BJ (cell line): ENCODE results near the gene KCNE3. TPM values are rescaled to one million over a fixed set of nuclear protein-coding genes. Genes with fewer than 3 reads are reported as not detected.

Source experiments
- CTCF ChIA-PET: fragments of 350-600 bp; formaldehyde crosslinking; extraction: SDS; loops from one replicate; lab custom pipeline; 2021; ENCODE audit warnings: antibody characterized with exemption, inconsistent platforms; lab: Yijun Ruan, JAX
- POLR2A ChIA-PET: fragments of 300-600 bp; sonication (Branson Sonifier 250); formaldehyde crosslinking; extraction: SDS; loops from one replicate; lab custom pipeline; 2021; ENCODE audit warnings: antibody characterized with exemption; lab: Charles Lee
- DNase-seq: peaks from one replicate; pipeline ENCODE4 v3.0.0-alpha.2; 2011; ENCODE audit warnings: low read depth
- H3K27me3 ChIP-seq: 2 replicates; pipeline ENCODE4 v1.6.0; 2011; ENCODE audit warnings: low read length; ENCODE audit not compliant: control insufficient read depth, insufficient read depth
- H3K36me3 ChIP-seq: 2 replicates; pipeline ENCODE4 v1.5.1; 2011; ENCODE audit warnings: low read length; ENCODE audit not compliant: control insufficient read depth, insufficient read depth
- H3K4me3 ChIP-seq: 2 replicates; pipeline ENCODE4 v1.5.1; 2011; ENCODE audit warnings: low read depth, mild to moderate bottlenecking, control low read depth, low read length
- polyA plus RNA-seq: library from polyadenylated mRNA; depleted of rRNA; stranded (reverse); fragments of >200 nt; gene quantifications from 2 replicates; pipeline ENCODE4 v1.2.3, GENCODE V29; 2011
- TF ChIP-seq, protein P1 (sequence below): IDR thresholded peaks from 2 replicates; pipeline ENCODE4 v1.5.1; 2011; ENCODE audit warnings: low read depth, mild to moderate bottlenecking, control low read depth, inconsistent platforms, low read length, moderate library complexity; ENCODE audit not compliant: insufficient read depth

The KCNE3 gene
- polyA plus RNA-seq, 1 experiment: 0.94 TPM

DNA sequence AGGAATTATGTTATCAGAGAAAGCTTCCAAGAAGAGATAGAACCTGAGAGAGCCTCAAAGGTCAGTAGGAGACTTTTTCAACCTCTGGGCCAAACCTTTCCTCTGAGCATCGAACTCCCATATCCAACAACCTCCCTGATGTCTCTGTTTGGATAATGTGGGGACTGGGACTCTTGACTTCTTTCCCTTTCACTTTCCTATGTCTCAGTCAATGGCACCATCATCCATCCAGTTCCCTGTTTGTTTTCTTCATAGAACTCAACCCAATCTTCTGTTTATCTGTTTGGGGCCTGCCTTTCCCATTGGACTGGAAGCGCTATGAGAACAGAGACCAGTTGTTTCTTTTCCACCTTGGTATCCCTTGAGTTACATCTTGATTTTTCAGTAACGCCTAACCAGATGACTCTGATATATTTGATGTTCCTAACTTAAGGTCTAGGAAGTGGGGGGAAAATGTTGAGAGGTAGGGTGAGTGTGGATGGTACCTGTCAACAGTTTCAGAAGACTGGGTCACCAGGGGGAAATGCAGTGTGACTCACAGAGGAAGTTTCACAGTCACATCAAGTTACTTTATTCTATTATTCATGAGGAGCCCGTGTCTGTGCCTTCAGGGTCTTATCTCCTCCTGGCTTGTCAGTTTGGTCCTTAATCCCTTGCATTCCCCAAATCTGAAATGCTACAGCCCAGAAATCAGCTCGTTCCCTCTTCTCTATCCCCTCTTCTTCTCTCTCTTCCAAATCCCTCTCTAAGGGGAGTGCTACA lies 4.5 kb upstream of the KCNE3 start:
- POLR2A ChIA-PET: no interaction called here
- CTCF ChIA-PET: no interaction called here
- H3K36me3 ChIP-seq: no peaks in the 10 kb centered on the region
- TF ChIP-seq, protein P1, sequence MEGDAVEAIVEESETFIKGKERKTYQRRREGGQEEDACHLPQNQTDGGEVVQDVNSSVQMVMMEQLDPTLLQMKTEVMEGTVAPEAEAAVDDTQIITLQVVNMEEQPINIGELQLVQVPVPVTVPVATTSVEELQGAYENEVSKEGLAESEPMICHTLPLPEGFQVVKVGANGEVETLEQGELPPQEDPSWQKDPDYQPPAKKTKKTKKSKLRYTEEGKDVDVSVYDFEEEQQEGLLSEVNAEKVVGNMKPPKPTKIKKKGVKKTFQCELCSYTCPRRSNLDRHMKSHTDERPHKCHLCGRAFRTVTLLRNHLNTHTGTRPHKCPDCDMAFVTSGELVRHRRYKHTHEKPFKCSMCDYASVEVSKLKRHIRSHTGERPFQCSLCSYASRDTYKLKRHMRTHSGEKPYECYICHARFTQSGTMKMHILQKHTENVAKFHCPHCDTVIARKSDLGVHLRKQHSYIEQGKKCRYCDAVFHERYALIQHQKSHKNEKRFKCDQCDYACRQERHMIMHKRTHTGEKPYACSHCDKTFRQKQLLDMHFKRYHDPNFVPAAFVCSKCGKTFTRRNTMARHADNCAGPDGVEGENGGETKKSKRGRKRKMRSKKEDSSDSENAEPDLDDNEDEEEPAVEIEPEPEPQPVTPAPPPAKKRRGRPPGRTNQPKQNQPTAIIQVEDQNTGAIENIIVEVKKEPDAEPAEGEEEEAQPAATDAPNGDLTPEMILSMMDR: no peak
- H3K4me3 ChIP-seq: no peak overlapping the region
- DNase-seq: no peak
- peaks cover 8% of the 10 kb centered on the region for H3K27me3 ChIP-seq

DNA sequence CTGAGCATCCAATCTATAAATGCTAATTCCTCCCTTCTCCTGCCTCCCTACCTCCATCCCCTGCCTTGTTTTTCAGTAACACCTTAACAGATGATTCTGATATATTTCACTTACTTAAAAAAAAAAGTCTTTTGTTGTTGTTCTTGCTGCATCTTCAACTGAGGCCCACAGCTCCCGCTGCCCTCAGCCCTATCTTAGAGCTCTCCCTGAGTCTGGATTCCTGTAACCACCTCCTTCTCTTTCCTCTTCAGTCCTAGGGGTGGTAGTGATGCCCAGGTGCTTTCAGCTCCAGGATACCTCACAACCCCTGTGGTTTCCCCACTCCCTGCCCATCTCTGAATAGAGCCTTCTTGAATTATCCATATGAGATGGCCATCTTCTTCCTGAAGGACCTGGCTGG lies 3.7 kb upstream of the KCNE3 start:
- ChIA-PET CTCF (interaction anchor here (0.6 to 3.6 kb wide), 3 partner anchors 18 to 352 kb away, joined by 3 to 13 read pairs (median 3); no protein-coding TSS in a partner anchor), POLR2A (no interaction called here)
- H3K27me3 ChIP-seq: peaks cover 13% of the 10 kb centered on the region
- no peak overlapping the region for H3K4me3 ChIP-seq
- H3K36me3 ChIP-seq: no peaks in the 10 kb centered on the region
- DNase-seq: no peak
- TF ChIP-seq, protein P1: no peak

DNA sequence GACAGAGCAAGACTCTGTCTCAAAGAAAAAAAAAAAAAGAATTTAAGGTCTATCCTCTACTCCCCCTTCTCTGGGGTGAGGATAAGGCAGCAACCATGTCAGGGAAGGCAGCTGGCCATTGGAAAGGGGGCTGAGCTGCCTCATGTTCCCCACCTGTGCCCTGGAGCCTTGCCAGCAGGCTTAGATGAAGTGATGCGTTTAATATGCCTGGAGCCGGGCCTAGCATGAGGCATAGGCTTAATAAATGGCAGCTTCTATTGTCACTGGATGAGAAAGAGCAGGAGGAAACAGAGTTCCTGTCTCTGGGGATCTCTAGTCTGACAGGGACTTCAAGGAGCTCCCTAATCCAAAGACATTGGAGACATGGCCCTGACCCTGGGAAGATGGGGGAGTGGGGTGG lies 3.2 kb upstream of the KCNE3 start:
- DNase-seq: no peak
- TF ChIP-seq, protein P1: no peak
- ChIA-PET CTCF (interaction anchor here (0.6 to 3.6 kb wide), 4 partner anchors 9 to 351 kb away, joined by 3 to 13 read pairs (median 3); no protein-coding TSS in a partner anchor), POLR2A (no interaction called here)
- H3K4me3 ChIP-seq: no peak overlapping the region
- no peaks in the 10 kb centered on the region for H3K36me3 ChIP-seq
- H3K27me3 ChIP-seq: peaks cover 16% of the 10 kb centered on the region

DNA sequence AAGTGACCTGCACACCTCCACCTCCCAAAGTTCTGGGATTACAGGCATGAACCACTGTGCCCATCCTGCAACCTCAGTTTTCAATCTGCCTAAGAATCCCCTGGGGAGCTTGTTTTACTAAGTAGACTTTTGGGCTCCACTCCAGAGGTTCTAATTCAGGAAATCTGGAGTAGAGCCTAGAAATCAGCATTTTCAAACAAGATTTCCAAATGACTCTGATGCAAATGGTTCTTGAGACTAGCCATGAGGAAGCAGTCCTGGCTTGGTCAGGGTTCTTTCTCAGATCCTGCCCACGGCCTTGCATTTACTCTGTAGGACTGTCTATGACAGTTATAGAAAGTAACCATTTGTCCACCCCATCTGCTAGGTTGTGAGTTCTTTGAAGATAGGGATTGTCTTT lies 1.6 kb upstream of the KCNE3 start:
- CTCF ChIA-PET: interaction anchor here (3.6 kb wide), 1 partner anchor 15 kb away, joined by 13 read pairs; no protein-coding TSS in a partner anchor
- DNase-seq: no peak
- TF ChIP-seq, protein P1: no peak
- Histone ChIP-seq H3K36me3 (no peaks in the 10 kb centered on the region), H3K4me3 (no peak overlapping the region), H3K27me3 (peaks cover 20% of the 10 kb centered on the region)
- POLR2A ChIA-PET: no interaction called here

DNA sequence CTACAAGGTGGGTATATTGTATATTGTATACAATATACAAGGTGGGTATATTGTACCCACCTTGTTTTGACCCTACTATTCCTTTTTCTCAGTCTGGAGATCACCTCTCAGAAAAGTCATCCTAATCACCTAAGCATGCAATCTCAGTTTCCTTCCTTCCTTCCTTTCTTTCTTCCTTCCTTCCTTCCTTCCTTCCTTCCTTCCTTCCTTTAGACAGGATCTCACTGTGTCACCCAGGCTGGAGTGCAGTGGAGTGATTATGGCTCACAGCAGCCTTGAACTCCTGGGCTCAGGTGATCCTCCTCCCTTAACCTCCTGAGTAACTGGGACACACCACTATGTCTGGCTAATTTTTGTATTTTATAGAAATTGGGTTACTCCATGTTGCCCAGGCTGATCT lies 1.2 kb upstream of the KCNE3 start:
- TF ChIP-seq, protein P1: no peak
- H3K4me3 ChIP-seq: no peak overlapping the region
- CTCF ChIA-PET: interaction anchor here (3.6 kb wide), 1 partner anchor 15 kb away, joined by 13 read pairs; no protein-coding TSS in a partner anchor
- DNase-seq: no peak
- no peaks in the 10 kb centered on the region for H3K36me3 ChIP-seq
- POLR2A ChIA-PET: no interaction called here
- peaks cover 24% of the 10 kb centered on the region for H3K27me3 ChIP-seq
